CMK (cell line): Measurements from ENCODE around the gene ABLIM1.

Experiments
- DNase-seq: peaks from one replicate; pipeline ENCODE4 v3.0.0-alpha.2; 2010; ENCODE audit warnings: low read depth

ABLIM1 gene

DNA sequence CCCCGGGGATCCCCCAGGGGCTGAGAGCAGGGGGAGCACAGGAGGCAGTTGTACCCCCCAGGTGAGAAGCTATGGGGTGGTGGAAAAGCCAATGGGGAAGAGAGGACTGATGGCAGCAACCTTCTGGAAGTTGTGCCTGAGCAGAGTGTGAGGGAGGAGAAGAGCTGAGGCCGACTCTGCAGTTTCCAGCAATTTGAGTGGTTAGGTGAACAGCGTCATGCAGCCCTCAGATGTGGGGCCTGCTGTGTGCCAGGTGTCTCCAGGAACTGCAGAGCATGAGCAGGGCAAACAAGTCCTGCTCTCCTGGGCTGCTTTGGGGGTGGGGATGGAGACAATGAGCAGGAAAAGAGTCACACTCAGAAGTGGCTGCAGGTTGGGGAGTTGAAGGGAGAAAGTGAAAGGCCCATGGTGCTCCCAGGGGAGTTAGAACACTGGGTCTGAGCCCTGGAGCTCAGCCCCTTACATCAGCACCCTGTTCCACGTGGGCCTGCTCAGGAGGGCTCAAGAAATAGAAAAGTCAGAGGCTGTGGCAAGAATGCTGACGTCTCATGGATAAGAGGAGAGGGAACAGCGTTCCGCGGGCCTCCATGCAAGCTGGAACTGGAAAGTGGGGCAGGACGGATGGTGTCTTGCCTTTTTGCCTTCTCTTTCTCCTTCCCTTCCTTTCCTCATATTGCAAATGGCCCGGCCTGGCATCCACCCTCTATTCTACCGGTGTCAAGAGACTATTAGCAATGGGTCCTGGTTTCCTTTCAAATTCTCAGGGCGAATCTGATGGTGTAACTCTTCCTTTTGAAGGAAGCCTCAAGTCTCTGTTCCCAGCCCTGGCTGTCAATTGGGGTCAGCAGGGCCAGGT is 249.7 kb downstream of the ABLIM1 start:
- DNase-seq: no peak

DNA sequence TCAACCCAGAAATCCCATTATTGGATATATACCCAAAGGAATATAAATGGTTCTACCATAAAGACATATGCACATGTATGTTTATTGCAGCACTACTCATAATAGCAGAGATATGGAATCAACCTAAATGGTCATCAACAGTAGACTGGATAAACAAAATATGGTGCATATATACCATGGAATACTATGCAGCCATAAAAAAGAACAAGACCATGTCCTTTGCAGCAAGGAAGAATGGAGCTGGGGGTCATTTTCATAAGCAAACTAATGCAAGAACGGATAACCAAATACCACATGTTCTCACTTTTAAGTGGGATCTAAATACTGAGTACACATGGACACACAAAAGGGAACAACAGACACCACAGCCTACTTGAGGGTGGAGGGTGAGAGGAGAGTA is 251.6 kb downstream of the ABLIM1 start:
- no peak for DNase-seq

DNA sequence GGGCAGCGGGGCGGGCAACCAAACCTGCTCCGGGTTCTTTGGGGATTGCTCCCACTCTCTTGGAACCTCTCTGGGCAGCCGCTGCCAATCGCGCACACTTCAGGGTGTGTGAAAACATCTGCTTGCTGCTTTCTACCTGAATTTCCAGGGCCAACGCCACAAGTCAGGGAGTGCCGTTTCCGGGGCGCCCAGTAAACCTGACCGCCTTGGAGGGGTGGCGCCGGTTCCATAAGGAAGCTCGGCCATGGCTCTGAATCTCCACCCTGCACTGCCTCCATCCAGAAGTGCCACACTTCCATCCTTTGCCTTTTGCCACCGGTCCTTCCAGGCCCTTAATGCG is 253.1 kb downstream of the ABLIM1 start:
- no peak for DNase-seq

DNA sequence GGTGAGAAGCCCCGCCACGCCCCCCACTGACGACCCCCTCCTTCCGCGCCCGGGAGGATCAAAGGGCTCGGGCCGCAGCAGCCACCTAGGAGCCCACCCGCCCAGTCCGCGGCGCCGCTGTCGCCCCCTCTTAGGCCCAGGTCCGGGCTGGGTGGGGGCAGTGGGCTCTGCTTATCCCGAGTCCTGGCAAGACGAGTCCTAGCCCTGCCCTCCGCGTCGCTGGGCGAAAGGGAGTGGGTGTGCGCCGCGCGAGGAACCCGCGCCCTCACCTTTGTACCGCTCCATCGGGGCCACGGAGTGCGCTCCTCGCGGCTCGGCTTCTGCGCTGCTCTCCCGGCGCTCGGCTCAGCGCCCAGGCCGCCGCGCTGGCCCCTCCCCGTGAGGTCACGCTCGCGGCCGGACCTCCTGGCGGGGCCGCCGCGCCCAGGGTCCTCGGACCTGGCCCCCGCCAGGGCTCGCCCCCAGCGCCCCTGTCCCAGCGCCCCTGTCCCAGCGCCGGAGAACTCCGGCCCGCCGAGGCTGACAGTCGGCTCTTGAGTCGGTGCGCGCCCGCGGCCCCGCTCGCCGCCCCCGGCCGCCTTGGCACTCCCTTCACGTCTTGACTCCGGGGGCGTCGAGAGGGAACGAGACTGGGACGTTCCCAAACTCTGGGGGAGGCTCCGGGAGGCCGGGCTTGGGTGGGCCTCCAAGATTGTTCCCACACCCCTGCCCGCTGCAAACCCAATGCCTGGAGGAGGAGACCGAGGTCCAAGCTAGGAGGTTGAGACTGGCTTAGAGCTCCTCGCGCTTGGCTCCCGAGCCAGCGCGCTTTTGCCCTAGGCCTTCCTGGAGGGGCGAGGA is 253.7 kb downstream of the ABLIM1 start, which contains the start of gene AFAP1L2:
Gene AFAP1L2 (minus strand): TSS at position 332 of the 840 bp plus-strand sequence. CDS start 47 bp downstream, at position 285.
- no peak for DNase-seq

DNA sequence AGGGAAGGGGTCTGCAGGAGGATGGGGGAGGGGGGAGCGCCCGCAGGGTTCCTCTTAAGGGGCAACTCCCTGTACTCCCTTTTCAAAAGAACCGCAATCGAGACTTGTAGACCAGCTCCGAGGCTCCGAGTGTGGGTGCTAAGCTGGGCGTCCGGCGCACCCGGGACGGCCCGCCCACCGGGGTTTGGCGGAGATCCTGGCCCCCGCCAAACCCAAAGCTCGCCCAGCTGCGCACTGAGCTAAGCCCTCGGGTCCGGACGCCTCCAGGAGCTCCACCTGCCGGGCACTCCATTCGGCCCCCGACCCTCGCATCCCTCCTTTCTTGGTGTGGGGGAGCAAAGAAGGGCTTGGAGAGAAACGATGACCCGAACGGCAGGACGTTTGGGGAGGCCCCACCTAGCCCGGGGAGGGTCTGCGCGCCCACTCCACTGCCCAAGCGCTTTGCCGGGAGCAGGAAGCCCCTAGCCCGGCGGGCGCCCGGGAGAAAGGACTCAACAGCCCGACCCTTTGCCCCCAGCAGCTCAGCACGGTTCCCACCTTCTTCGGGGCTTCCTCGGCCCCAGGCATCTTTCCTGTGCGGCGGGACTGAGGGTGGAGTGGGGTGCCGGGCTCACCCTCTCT is 254.4 kb downstream of the ABLIM1 start:
- DNase-seq: no peak

DNA sequence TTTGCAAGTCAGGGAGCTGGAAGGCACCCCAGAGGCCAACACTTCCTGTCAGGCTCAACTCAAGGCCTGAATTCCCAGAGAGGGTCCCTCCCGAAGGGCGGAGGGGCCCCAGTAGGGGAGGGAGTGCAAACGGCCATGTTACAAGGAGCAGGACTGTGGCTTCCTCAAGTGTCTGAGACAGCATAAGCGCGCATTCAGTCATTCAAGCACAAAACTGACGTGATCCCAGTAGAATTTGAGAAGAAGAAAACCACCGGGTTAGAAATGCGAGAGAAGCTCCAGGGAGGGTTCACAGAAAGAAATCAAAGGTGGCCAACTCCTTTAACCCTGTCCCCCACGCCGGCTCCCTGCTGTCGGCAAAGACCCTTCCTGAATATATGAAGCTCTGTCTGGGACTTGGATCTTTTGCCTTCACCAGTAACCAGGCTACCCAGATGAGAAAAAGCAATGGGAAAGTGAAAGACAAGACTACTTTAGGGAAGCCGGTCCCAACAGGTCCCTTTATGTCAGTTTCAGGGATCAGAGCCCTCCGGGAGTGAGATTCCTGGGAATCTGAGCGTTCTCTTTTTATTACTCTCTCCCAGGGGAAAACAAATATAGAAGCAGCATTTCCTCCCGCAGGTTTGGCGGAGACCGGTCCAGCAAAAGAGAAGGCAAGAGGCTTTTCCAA is 255.1 kb downstream of the ABLIM1 start:
- no peak for DNase-seq

DNA sequence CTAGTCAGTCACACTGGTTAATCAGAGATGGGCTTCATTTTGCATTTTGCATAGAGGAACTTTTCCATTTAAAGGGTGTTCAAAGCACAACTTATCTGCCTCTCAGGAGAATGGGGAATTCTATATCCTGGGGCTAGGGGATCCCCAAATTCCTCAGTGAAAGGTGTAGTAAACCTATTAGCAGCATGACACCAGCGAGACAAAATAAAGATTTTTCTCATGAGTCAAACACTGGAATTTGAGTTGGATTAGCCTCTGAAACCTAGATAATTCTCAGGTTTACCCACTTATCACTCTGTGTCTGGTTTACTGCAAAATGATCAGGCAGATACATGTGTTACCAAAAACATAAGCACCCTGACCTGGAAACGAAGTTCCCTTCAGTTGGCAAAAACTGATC is 255.8 kb downstream of the ABLIM1 start:
- DNase-seq: no peak

DNA sequence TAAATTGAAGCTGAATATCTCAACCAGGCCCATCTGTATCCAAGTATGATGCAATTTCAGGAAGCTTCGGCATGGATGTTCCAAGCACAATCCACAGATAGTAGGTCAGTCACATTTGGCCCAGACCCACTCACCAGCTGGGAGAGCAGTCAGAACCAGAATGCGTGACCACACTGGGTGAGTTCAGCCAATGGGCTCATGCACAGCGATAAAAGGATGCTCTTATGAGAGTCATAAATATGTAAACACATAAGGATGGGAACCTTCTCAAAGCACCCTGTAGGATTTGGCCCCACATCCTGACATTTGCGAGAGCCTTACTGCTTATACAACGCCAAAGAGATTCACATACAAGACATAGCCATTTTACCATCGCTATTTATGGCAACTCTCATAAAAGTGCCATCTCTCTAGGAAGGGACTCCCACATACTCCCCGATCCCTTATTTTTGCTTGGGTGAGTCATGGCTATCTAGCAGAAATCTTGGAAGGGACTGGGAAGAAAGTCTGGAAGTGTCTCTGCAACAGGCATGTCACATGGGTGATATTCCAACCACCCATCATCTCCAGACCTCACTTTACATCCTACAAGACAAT is 256.8 kb downstream of the ABLIM1 start:
- DNase-seq: no peak

DNA sequence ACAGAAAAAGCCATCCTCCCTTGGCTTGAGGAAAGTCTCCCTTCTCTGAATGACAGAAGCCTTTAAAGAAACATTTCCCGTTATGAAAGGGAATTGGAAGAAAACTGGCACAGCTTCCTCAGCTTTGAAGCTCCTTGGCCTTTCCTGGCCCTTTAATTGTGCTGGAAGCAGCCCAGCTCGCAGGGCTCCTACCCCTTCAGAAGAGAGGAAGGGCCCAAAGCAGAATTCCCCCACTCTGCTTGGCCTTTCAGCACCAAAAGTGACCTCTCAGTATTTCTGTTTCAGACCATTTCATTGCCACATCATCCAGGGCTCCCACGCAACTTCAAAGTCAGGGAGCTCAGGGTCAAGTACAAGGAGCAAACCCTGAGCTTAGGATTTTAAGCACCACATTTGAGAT is 258.0 kb downstream of the ABLIM1 start:
- no peak for DNase-seq

DNA sequence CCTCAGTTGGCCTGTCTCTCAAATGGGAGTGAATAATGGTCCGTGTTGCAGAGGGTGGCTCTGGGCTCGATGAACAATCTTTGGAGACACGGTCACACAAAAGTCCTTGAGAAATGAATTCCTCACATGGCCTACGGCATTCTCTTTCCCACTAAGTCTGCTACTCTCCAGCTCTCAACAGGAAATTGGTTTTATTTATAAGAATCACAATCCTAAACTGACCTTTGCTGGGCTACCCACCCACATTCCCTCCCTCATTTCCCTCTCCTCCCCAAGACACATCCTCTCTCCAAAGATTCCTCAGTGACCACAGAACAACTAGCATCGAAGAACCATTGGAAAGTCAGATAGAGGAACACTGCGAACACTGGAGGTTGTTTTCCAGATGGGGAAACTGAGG is 258.5 kb downstream of the ABLIM1 start:
- DNase-seq: no peak

DNA sequence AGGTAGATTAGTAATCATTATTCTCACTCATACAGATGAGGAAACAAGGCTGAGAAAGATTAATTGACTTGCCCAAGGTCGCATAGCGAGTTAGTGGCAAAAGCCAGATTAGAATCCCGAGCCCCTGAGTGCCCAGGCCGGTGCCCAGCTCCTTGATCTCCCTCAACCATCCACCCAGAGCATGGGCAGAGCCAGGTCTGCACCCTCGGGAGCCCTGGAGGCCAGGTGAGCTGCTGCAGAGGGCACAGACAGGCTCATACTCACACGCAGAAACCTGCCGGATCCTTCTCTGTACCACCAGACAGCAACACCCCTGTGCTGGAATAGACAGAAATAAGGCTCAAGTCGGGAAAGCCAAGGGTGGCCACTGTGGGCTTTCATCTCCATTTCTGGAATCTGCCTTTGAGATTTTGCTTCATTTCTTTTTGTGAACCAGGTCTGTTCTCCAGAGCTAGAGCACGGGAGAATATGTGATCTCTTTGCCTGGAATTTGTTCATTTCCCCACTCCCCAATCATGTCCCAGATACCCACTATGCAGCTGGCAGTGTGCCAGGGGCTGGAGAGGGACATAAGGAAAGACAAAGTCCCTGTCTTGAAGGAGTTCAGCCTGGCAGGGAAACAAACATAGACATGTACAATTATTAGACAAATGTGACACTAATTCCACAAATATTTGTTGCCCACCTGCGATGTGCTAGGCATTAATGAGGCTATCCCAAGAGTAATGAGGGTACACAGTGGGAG is 259.3 kb downstream of the ABLIM1 start:
- no peak for DNase-seq

DNA sequence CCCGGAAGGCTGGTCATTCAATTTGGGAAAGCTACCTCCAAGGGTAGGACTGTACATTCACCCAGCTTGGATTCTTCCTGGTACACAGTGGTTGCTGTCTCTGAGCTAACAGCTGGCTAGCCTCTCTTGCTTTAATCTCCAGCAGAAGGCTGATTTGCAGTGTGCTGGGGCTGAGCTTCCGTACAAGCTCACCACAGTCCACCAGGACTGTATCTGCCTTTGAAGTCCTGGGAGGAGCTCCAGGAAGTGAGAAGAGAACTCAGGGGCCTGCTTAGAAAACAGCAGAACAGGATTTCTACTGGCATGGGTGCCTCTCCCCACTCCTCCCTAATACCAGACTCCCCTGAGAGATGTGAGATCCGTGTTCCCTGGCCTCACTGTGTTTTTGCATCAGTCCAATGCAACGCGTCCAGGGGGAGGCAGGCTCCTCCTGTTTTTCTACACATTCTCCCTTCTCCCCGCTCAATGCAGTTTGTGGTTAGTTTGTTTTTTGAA is 260.4 kb downstream of the ABLIM1 start:
- no peak for DNase-seq

DNA sequence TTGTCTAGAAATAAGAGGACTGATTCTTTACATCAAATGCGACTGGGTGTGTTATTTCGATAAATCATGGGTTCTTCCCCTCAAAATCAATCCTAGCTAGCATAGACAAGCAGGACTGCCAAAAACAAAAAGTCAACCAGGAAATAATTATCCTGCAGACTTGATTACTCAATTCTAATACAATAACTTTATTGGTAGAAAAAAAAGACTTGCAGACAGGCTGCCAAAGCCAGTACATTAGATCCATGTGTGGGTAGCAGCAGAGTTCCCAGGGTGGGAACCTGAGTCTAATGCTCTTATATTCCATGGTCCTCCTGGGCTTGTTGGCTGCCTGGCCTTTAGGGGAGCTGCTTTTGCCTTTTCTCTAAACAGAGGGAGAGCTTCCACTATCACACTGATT is 261.6 kb downstream of the ABLIM1 start:
- no peak for DNase-seq

DNA sequence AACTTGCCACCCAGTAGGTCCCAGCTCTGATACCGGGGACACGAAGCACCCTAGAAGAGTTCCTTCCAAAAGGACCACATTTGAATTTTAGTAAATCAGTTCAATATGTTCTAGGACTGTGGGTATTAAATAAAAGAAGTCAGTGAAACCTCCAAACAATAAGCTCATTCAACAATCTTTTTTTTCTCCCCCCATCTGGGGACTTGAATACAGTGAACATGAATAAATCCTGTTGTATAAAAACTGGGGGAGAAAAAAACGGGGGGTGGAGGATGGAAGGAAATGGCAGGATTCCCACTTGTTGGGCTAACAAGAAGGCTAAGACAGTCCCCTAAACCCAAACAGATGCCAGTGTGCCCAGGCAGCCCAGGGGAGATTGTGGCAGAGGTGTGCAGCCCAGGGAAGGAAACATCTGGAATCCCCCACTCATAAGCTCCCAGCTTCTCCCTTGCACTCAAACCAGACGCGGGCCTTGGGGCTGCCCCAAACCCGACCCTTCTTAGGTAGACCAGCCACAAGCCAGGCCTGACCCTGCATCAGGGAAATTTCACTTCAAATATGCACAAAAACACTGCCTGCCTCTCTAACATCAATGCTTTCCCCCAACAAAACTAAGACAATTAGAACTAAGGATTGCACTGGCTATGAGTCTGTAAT is 262.6 kb downstream of the ABLIM1 start:
- DNase-seq: no peak

DNA sequence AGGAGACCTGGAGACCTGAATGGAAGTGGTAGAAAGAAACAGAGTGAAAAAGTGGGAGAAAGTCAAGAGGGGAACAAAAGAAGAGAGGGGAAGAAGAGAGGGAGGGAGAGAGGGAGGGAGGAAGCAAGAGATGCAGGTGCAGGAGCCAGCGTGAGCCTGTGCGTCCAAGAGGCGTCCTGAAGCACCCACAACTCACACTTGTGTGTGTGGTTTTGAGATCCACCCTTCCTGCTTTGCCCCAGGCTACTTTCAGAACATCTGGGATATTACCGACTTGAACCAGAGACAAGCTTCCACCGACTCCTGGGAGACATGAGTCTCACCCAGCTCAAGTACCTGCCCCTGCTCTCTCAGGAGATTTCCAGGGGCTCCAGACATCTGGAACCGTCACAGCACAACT is 263.5 kb downstream of the ABLIM1 start:
- no peak for DNase-seq

DNA sequence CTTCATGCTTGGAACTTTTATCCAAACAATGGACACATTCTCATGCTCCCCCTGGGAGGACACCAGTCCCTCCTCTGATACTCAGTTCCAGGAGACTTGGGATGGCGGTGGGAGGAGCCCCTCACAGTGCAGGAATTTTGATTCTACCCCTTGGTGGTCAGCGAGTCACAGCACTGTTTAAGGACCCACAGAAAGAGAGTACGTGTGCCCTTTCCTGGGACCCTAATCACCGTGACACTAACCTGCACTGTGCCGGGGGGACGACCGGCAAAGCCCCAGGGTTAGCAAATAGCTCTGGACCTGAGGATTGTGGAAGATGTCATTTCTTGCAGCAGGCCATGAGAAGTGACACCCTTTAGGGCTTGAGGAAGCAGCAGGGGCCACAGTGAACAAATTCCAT is 264.2 kb downstream of the ABLIM1 start:
- DNase-seq: no peak

DNA sequence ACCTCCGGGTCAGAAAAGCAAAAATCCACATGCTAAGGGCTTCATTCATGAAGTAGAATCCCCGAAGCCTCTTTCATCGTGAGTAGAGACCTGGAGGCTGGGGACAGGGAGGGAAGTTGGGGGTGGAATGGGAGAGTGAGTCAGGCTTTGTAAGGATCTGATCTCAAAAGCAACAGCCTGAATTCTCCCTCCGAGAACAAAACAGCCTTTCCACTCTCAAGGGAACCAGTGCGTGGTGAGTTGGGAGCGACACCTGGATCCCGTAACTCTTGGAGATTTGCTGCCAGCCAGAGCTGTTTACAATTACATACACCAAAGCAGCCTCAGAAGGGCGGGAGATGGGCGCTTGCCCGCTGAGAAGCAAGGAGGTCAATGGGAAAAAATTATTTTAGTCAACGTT is 264.6 kb downstream of the ABLIM1 start:
- no peak for DNase-seq

DNA sequence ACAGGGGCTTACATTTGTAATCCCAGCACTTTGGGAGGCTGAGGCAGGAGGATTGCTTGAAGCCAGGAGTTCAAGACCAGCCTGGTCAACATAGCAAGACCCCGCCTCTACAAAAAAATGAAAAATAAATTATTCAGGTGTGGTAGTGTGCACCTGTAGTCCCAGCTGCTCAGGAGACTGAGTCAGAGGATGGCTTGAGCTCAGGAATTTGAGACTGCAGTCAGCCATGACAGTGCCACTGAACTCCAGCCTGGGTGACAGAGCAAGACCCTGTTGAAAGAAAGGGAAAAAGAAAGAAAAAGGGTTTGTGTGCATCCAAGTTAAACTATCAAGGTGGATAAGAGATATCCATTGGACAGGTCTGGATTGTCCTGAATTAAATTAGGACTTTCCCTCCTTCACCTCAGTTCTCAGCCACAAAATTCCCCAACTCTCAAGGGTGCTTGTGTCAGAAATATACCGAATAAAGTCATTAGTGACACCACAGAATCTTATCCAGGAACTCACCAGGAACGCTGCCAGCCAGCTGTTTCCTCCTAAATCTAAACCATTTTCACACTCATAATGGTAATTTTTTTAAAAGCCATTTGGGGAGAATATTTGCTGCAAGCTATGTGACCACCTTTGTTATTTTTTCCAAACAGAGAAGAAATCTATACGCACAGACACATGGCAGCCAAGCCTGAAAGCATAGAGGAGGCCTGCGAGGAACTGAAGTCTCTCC is 265.8 kb downstream of the ABLIM1 start:
- no peak for DNase-seq

DNA sequence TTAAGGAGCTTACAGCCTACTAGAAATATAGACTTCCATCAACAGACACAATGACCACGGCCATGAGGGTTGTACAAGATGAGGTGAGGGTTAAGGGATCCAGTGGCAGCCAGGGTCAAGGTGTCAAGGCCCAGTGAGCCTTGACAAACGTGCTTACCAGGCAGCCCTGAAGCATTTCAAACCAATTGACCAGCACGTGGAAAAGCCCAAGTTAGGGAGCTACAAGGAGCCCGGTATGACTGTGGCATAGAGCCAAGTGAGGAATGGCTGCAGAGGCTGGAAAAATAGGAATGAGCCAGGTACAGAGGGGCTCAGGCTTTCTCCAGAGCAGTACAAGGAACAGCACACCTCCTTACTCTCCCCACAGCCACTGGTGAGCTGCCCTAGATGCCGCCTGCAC is 266.5 kb downstream of the ABLIM1 start:
- no peak for DNase-seq

DNA sequence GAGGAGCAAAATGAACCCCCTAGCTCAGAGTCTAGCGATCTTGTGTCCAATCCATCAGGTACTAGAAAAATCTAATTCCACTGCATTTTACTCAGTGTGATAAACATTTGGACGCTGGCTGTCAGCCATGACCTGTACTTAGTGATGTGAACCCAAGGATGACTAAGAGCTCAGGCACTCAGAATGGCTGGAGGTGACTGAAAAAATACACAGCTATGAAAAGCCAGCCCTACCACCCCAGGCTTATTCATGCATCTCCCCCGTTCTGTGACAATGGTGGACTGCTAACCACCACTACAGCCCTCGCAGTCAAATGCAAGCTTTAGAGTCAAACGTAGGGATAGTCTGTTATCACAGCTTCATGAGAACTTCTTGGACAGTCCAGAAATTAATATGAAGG is 268.6 kb downstream of the ABLIM1 start:
- no peak for DNase-seq
